ENCODE measurements around the gene XRCC2.

The XRCC2 gene

DNA sequence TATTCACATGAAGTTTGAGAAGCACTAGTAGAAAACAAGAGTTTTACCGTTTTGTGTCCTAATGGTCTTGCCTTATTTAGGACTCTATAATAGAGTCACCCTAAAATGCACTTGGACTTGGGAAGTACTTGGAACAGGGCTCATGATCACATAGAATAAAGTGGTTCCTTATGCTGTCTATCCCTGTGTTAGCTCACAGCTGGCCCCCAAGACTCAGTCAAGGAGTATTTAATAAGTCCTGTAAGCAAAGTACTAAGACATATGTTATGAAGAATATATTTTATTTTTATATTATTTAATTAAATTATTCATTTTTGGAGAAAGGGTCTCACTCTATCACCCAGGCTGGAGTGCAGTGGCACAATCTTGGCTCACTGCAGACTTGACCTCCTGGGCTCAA, 54.5 kb downstream of the XRCC2 start:
- ATAC-seq (replicated peaks): no peak

DNA sequence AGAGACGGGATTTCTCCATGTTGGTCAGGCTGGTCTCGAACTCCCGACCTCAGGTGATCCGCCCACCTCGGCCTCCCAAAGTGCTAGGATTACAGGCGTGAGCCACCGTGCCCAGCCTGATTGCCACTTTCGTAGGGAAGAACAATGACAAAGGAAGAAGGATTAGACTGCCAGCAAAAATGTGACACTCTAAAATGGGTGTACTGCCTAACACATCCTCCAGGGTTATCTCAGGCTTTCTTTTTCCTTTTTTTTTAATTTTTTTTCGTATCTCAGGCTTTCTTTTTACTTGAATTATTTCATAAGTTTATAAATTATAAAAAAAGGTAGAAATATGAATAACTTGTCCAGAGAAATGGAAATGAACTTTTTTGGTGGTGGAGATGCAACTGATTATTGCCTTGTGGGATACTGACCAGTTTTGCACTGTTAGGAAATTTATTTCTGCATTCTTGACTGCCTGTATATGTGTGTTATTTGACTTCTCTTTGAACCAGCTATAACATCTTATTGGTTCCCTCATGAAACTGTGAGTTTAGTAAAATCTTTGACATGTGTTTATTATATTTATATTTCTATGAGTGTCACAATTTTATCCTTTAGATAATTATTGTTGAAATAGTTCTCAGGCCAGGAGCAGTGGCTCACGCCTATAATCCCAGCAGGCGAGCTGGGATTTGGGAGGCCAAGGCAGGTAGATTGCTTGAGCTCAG, 56.8 kb downstream of the XRCC2 start:
- Mint-ChIP-seq H3K4me1 (ENCODE audit: low read depth in 2 of 2) (peaks cover 0 to 2% of the 10 kb centered on the region in 2 donors), H3K9me3 (no peaks in the 10 kb centered on the region)

More for the DNA sequence above, 54.5 kb downstream of the XRCC2 start:
- H3K27me3 Mint-ChIP-seq: peaks cover 12 to 16% of the 10 kb centered on the region in 2 donors
- H3K9me3 Mint-ChIP-seq: no peaks in the 10 kb centered on the region
- H3K27ac Mint-ChIP-seq: no peak overlapping the region
- no peaks in the 10 kb centered on the region for H3K4me1 Mint-ChIP-seq (ENCODE audit: low read depth in 2 of 2)
- H3K4me3 Mint-ChIP-seq: no peak overlapping the region
- H3K36me3 Mint-ChIP-seq (ENCODE audit: insufficient read depth): no peaks in the 10 kb centered on the region
- DNase-seq: no peak

DNA sequence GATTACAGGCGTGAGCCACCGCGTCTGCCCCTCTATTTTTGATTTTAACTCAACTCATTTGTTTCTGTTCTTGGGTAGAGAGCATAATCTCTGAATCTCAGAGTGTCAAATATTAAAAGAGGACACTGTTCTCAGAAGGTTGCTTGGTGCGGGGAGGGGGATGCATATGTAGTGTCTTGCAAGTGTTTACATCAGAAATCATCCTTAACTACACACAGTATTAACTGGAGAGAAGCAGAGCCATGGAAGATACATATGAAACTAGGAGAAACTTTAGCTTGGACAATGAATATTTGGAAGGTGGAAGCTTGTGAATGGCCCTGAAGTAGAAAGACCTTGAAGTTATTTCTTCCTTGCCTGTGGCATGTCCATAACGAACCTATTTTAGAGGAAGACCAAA, 57.5 kb downstream of the XRCC2 start:
- ATAC-seq (replicated peaks) (no peak), DNase-seq (no peak)
- H3K9me3 Mint-ChIP-seq: no peaks in the 10 kb centered on the region
- no peak overlapping the region for H3K27ac Mint-ChIP-seq
- peaks cover 0 to 2% of the 10 kb centered on the region in 2 donors for H3K4me1 Mint-ChIP-seq (ENCODE audit: low read depth in 2 of 2)
- no peak overlapping the region for H3K4me3 Mint-ChIP-seq
- H3K27me3 Mint-ChIP-seq: peaks cover 6 to 7% of the 10 kb centered on the region in 2 donors
- peaks cover 4% of the 10 kb centered on the region for H3K36me3 Mint-ChIP-seq (ENCODE audit: insufficient read depth)

More for the DNA sequence above, 56.8 kb downstream of the XRCC2 start:
- no peak for DNase-seq
- ATAC-seq (replicated peaks): no peak
- Mint-ChIP-seq H3K4me3 (no peak overlapping the region), H3K27ac (no peak overlapping the region), H3K27me3 (peaks cover 6 to 9% of the 10 kb centered on the region in 2 donors), H3K36me3 (ENCODE audit: insufficient read depth) (no peaks in the 10 kb centered on the region)

DNA sequence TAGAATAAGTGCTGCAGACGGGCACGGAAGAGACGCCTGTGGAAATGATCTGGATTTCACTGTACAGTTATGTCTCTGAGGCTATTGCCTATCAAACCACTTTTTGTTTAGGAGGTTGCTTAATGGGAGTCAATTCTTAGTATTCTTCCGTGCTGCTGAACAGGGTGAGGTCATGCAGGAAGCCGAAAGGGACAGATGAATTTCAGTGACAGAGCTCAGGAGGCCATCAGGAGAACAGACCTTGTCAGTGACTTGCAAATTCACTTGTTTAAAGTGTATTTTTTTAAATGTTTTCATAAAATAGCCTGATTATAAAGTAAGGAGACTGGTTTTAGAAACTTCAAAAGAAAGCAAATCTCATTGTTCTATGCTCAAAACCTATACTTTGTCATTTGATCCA, 58.9 kb downstream of the XRCC2 start:
- ATAC-seq (replicated peaks) (no peak), DNase-seq (no peak)
- H3K27ac Mint-ChIP-seq: no peak overlapping the region
- no peaks in the 10 kb centered on the region for H3K9me3 Mint-ChIP-seq
- H3K36me3 Mint-ChIP-seq (ENCODE audit: insufficient read depth): peaks cover 4% of the 10 kb centered on the region
- no peak overlapping the region for H3K4me3 Mint-ChIP-seq
- peaks cover 0 to 2% of the 10 kb centered on the region in 2 donors for H3K4me1 Mint-ChIP-seq (ENCODE audit: low read depth in 2 of 2)
- peaks cover 6 to 7% of the 10 kb centered on the region in 2 donors for H3K27me3 Mint-ChIP-seq

DNA sequence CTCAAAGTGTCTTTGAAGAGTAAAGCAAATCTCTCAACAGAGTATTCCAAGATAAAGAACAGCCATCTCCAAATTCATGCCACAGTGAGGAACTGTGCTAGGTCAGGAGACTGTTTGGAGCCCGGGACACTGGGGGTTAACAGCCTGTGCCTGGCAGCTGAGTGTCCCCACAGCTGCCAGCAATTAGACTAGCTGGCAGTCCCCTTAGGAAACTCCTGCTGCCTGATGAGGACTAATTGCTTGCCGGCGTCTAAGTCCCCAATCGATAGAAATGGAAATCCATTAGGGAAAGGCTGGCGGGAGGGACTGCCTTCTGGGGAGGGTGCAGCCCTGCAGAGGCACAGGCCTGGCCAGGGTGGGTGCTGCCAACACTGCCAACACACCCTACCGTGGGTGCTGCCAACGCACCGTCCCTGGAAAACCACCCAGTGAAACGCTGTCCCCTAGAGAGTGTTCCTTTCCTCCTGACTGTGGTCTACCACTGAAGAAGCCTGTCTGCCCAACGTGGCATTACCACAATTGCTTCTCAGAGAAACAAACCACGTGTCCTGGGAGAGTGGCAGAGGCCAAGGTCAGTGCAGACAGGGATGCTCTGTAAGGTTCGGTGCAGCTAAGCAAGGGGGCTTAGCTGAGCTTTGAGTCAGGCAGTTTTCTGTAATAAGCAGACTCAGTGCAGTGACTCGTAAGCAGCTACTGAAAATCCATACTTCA, 60.8 kb downstream of the XRCC2 start:
- no peaks in the 10 kb centered on the region for H3K9me3 Mint-ChIP-seq
- H3K27ac Mint-ChIP-seq: no peak overlapping the region
- peaks cover 4% of the 10 kb centered on the region for H3K36me3 Mint-ChIP-seq (ENCODE audit: insufficient read depth)
- H3K4me3 Mint-ChIP-seq: no peak overlapping the region
- H3K4me1 Mint-ChIP-seq (ENCODE audit: low read depth in 2 of 2): peaks cover 0 to 2% of the 10 kb centered on the region in 2 donors
- ATAC-seq (replicated peaks): no peak
- DNase-seq: no peak
- peaks cover 0 to 2% of the 10 kb centered on the region in 2 donors for H3K27me3 Mint-ChIP-seq

DNA sequence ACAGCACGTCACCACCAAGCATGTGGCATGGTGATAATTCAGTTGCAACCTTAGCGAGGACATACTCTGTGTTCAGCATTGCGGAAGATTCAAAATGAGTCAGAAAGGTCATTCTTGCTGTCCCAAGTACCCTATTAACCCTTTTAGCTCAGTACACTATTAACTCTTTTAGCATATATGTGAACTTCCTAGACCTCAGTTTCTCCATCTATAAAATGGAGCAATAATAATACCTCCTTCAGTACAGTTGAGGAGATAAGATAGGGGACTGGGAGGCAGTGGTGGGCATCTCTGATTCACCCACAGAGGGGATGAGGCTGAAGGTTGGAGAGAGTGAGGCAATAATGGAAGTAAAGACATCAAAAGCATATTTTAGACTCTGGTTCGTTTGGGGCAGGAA, 67.3 kb downstream of the XRCC2 start:
- no peak for DNase-seq
- Mint-ChIP-seq H3K27ac (no peak overlapping the region), H3K36me3 (ENCODE audit: insufficient read depth) (peaks cover under 1% of the 10 kb centered on the region), H3K9me3 (no peaks in the 10 kb centered on the region), H3K4me3 (no peak overlapping the region), H3K27me3 (no peaks in the 10 kb centered on the region), H3K4me1 (ENCODE audit: low read depth in 2 of 2) (no peaks in the 10 kb centered on the region)
- ATAC-seq (replicated peaks): no peak

DNA sequence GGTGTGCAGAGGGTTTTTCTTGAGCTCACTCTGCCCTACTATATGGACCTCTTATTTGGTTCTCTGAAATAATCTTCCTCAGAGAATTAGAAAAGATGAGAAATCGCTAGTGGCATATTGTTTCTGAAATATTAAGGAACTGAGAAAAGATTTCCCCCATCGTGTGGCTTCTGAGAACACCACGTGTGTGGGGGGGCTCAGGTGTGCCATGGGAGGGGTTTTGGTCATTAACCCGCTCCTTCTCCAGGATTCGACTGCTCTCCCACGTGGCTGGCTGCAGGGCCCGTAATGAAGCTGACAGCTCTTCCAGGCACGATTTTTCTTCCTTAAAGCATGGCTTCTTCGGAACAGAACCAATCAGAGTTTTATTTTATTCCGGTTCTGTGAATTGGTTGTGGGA, 67.7 kb downstream of the XRCC2 start:
- Mint-ChIP-seq H3K36me3 (ENCODE audit: insufficient read depth) (no peaks in the 10 kb centered on the region), H3K4me3 (no peak overlapping the region), H3K4me1 (ENCODE audit: low read depth in 2 of 2) (no peaks in the 10 kb centered on the region), H3K9me3 (no peaks in the 10 kb centered on the region), H3K27ac (no peak overlapping the region), H3K27me3 (no peaks in the 10 kb centered on the region)
- DNase-seq: no peak
- ATAC-seq (replicated peaks): no peak

DNA sequence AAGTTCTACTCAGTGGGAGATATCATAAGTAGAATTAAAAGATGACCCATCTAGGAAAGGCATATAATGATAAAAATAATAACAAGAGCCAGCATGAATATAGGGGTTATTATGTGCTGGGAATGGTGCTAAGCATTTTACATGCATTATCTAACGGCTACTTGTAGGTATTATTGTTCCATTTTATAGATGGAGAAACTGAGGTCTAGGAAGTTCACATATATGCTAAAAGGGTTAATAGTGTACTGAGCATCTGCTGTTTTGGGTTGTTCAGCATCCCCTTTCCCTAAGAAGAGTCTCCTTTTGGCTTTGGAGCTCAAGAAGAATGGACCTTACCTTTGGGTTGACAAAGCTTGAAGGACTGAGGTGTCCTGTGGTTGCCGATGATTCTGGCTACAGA, 68.9 kb downstream of the XRCC2 start:
- H3K27me3 Mint-ChIP-seq: no peaks in the 10 kb centered on the region
- H3K4me3 Mint-ChIP-seq: no peak overlapping the region
- no peak overlapping the region for H3K27ac Mint-ChIP-seq
- H3K9me3 Mint-ChIP-seq: no peaks in the 10 kb centered on the region
- DNase-seq: no peak
- H3K36me3 Mint-ChIP-seq (ENCODE audit: insufficient read depth): no peaks in the 10 kb centered on the region
- no peaks in the 10 kb centered on the region for H3K4me1 Mint-ChIP-seq (ENCODE audit: low read depth in 2 of 2)
- no peak for ATAC-seq (replicated peaks)

DNA sequence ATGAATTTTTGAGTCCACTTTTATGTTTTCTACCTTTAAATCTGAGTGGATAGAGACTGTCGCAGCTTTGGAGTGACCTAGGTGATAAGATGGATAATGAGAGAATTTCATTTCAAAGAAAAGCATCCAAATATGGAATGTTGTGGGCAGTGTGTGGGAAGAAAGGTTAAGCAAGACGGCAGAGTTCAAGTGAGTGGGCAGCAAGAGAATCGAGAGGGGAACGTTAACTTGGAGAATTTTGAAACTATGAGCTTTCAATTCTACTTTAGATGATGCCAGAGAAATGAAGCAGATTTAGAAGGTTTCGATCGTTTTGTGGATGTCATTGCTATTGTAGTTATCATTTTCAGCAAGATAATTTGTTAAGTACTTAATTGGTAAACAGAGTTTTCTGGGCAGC, 73.0 kb downstream of the XRCC2 start:
- Mint-ChIP-seq H3K9me3 (no peaks in the 10 kb centered on the region), H3K27ac (no peak overlapping the region), H3K4me1 (ENCODE audit: low read depth in 2 of 2) (no peaks in the 10 kb centered on the region), H3K36me3 (ENCODE audit: insufficient read depth) (no peaks in the 10 kb centered on the region), H3K27me3 (no peaks in the 10 kb centered on the region), H3K4me3 (no peak overlapping the region)
- DNase-seq: no peak
- ATAC-seq (replicated peaks): no peak

DNA sequence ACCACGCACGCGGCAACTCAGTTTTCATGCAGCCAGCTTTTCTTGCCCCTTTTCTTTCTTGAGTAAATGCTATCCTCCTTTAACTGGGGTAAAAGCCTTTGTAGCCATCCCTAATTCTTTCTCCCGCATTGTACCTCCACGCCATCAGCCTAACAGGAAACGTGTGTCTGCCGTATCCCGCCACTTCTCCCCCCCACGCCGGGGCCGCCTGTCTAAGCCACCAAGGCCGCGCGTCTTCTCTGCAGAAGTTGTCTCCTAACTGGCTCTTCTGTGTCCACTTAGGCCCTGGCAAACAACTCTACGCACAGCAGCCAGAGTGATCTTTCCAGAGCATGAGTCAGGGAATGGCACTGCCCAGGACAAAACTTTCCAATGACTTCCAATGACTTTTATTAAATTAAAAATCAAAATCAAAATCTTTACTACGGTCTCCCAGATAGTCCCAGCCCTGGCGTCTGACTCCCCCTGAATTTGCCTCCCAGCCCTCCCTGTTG, 74.6 kb downstream of the XRCC2 start:
- Mint-ChIP-seq H3K27me3 (peaks cover 7 to 8% of the 10 kb centered on the region in 2 donors), H3K4me3 (no peak overlapping the region), H3K9me3 (no peaks in the 10 kb centered on the region), H3K36me3 (ENCODE audit: insufficient read depth) (no peaks in the 10 kb centered on the region), H3K27ac (no peak overlapping the region), H3K4me1 (ENCODE audit: low read depth in 2 of 2) (no peaks in the 10 kb centered on the region)
- no peak for ATAC-seq (replicated peaks)
- no peak for DNase-seq

DNA sequence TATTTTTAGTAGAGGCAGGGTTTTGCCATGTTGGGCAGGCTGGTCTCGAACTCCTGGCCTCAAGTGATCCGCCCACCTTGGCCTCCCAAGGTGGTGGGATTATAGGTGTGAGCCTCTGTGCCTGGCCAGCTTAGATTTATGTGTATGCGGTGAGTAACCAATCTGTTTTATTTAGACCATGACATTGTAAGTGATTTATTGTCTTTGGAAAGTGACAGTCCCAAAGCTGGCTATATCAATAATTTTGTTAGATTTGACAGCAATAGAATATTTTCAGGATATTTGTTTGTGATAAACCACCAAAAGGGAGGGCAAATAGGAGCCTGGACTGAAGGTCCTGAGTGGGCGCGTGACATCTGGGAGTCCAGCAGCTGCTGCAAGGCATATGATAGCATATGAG, 75.7 kb downstream of the XRCC2 start:
- ATAC-seq (replicated peaks): no peak

DNA sequence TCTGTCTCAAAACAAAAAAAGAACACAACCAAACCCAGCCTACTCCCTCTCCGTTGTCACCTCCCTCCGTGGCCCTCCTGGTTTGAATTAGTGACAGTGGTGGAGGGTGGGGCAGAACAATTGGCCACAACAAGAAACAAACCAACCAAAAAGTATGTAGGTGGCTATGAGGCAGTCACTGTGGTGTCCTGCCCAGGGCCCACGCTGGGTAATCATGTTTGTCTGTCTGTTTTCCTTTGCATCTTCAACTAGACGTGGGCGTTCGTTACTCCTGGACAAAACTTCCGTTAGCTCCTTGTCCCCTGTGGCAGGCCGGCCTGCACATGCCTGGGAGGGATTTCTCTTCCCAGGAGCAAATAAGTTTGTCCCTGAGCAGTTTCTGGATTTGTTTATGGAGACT, 78.4 kb downstream of the XRCC2 start:
- ATAC-seq (replicated peaks) (no peak), DNase-seq (no peak)
- H3K4me1 Mint-ChIP-seq (ENCODE audit: low read depth in 2 of 2): no peaks in the 10 kb centered on the region
- no peak overlapping the region for H3K4me3 Mint-ChIP-seq
- H3K27me3 Mint-ChIP-seq: peaks cover 7 to 8% of the 10 kb centered on the region in 2 donors
- H3K9me3 Mint-ChIP-seq: no peaks in the 10 kb centered on the region
- no peaks in the 10 kb centered on the region for H3K36me3 Mint-ChIP-seq (ENCODE audit: insufficient read depth)
- no peak overlapping the region for H3K27ac Mint-ChIP-seq

More for the DNA sequence above, 75.7 kb downstream of the XRCC2 start:
- DNase-seq: no peak
- no peaks in the 10 kb centered on the region for H3K4me1 Mint-ChIP-seq (ENCODE audit: low read depth in 2 of 2)
- H3K4me3 Mint-ChIP-seq: no peak overlapping the region
- H3K36me3 Mint-ChIP-seq (ENCODE audit: insufficient read depth): no peaks in the 10 kb centered on the region
- H3K9me3 Mint-ChIP-seq: no peaks in the 10 kb centered on the region
- H3K27me3 Mint-ChIP-seq: peaks cover 7 to 8% of the 10 kb centered on the region in 2 donors
- no peak overlapping the region for H3K27ac Mint-ChIP-seq

DNA sequence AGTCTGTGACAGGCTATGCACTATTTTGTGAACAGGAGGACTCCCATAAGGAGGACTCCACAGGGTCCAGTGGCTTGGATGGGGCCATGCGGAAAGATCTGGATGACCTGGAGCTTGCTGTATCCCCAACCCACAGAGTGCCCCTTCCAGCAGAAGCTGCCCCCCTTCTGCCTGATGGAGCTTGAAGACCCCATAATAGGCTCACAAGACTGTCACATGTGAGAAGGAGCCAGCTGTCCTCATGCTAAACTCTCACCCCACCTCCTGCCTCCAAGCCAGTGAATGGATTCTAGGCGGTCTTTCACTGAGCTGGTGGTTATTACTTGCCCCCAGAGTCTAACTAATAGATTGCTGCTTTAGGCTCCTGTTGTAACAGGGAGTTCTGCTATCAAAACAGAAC, 79.1 kb downstream of the XRCC2 start:
- Mint-ChIP-seq H3K4me3 (no peak overlapping the region), H3K9me3 (no peaks in the 10 kb centered on the region), H3K36me3 (ENCODE audit: insufficient read depth) (no peaks in the 10 kb centered on the region), H3K27ac (no peak overlapping the region), H3K4me1 (ENCODE audit: low read depth in 2 of 2) (no peaks in the 10 kb centered on the region), H3K27me3 (peaks cover 7 to 8% of the 10 kb centered on the region in 2 donors)
- no peak for DNase-seq
- ATAC-seq (replicated peaks): no peak
